Vagina (tissue), 2 donors: Measurements from ENCODE around the gene SOX4. TPM values are rescaled to one million over a fixed set of nuclear protein-coding genes. Genes with fewer than 3 reads are reported as not detected.

Experiments used
- DNase-seq, 2 donors: peaks; one replicate each; pipeline ENCODE4 v3.0.0-alpha.2; 2017; ENCODE audit errors: extremely low spot score in 2 of 2
- H3K27ac ChIP-seq: fragments of 200-600 bp; sonication (generic); one replicate; pipeline ENCODE4 v1.5.1; 2019
- H3K27me3 ChIP-seq: fragments of 200-600 bp; sonication (generic); one replicate; pipeline ENCODE4 v1.5.1; 2019
- H3K36me3 ChIP-seq, 2 donors: fragments of 200-600 bp; sonication (generic); one replicate each; pipeline ENCODE4 v1.5.1; 2017 to 2019
- H3K4me1 ChIP-seq: fragments of 200-600 bp; sonication (generic); one replicate; pipeline ENCODE4 v1.5.1; 2019
- H3K4me3 ChIP-seq, 2 donors: fragments of 200-600 bp; sonication (generic); 1 replicate in 1 of 2; 2 replicates in 1 of 2; pipeline ENCODE4 v1.5.1; 2016 to 2019
- H3K9me3 ChIP-seq: fragments of 200-600 bp; sonication (generic); one replicate; pipeline ENCODE4 v1.5.1; 2019
- CTCF ChIP-seq, 3 experiments: fragments of 450-650 bp in 2 of 3; fragments of 200-600 bp in 1 of 3; sonication (generic) in 1 of 3; IDR thresholded peaks; one replicate each; pipeline ENCODE4 v1.5.1; 2017 to 2019; ENCODE audit warnings: antibody characterized with exemption in 3 of 3, mild to moderate bottlenecking in 2 of 3, moderate library complexity in 2 of 3
- POLR2A ChIP-seq, 2 donors: fragments of 450-650 bp; IDR thresholded peaks; one replicate each; pipeline ENCODE4 v1.6.1; 2017; ENCODE audit warnings: antibody characterized with exemption in 2 of 2, mild to moderate bottlenecking in 2 of 2, moderate library complexity in 2 of 2
- POLR2AphosphoS5 ChIP-seq, 2 donors: sonication (generic); formaldehyde crosslinking; IDR thresholded peaks; one replicate each; pipeline ENCODE4 v1.9.0; 2017; ENCODE audit warnings: antibody characterized with exemption in 2 of 2, mild to moderate bottlenecking in 2 of 2, low read depth in 1 of 2; ENCODE audit not compliant: insufficient read depth in 1 of 2
- intact Hi-C: fragments of 100-400 bp; cut with DNase I; formaldehyde crosslinking; loops from one replicate; pipeline ENCODE4 v1.15.1; 2023
- total RNA-seq: library from RNA; depleted of rRNA; stranded (reverse); fragments of >200 nt; gene quantifications from one replicate; pipeline ENCODE4 v1.2.3, GENCODE V29; 2016

The SOX4 gene
- total RNA-seq, 1 donor from 2014 or later, result 11.5 TPM

GRCh38 chr6:21599051-21599696 is 5.6 kb downstream of the SOX4 start:
- no peak for DNase-seq
- Histone ChIP-seq H3K4me3 (peak overlapping the region in 1 of 2 donors; percentile 40), H3K27me3 (no peaks in the 10 kb centered on the region), H3K27ac (no peak overlapping the region), H3K4me1 (peaks cover 20% of the 10 kb centered on the region), H3K9me3 (no peaks in the 10 kb centered on the region), H3K36me3 (no peaks in the 10 kb centered on the region)
- no peak for TF ChIP-seq CTCF (IDR thresholded peaks at IDR 0.05)
- no peak for TF ChIP-seq POLR2A (IDR thresholded peaks at IDR 0.05)
- no peak for TF ChIP-seq POLR2AphosphoS5 (IDR thresholded peaks at IDR 0.05; ENCODE audit: insufficient read depth in 1 of 2, low read depth in 1 of 2)
- intact Hi-C loops, result loop anchor here (10.0 kb wide), 2 partner anchors 66 to 1044 kb away; no protein-coding TSS in a partner anchor

- peaks cover 20% of the 10 kb centered on the region for H3K4me1 ChIP-seq
- H3K36me3 ChIP-seq, result no peaks in the 10 kb centered on the region
- H3K9me3 ChIP-seq, result no peaks in the 10 kb centered on the region
- DNase-seq, result no peak
- TF ChIP-seq POLR2A (IDR thresholded peaks at IDR 0.05), result no peak
- no peak for TF ChIP-seq CTCF (IDR thresholded peaks at IDR 0.05)
- TF ChIP-seq POLR2AphosphoS5 (IDR thresholded peaks at IDR 0.05; ENCODE audit: insufficient read depth in 1 of 2, low read depth in 1 of 2), result no peak
- H3K4me3 ChIP-seq, result no peak overlapping the region
- intact Hi-C loops, result no loop called here
- H3K27me3 ChIP-seq, result no peaks in the 10 kb centered on the region
- no peak overlapping the region for H3K27ac ChIP-seq
Measured at GRCh38 chr6:21601339-21601923, 7.9 kb downstream of the SOX4 start.

GRCh38 chr6:21601932-21602390 is 8.4 kb downstream of the SOX4 start:
- Histone ChIP-seq H3K4me3 (no peak overlapping the region), H3K4me1 (peaks cover 20% of the 10 kb centered on the region), H3K27me3 (no peaks in the 10 kb centered on the region), H3K27ac (no peak overlapping the region), H3K36me3 (no peaks in the 10 kb centered on the region), H3K9me3 (no peaks in the 10 kb centered on the region)
- TF ChIP-seq POLR2A (IDR thresholded peaks at IDR 0.05), result no peak
- intact Hi-C loops, result no loop called here
- no peak for DNase-seq

- peaks cover 12% of the 10 kb centered on the region for H3K4me1 ChIP-seq
- no peak overlapping the region for H3K4me3 ChIP-seq
- H3K27me3 ChIP-seq, result no peaks in the 10 kb centered on the region
- H3K27ac ChIP-seq, result no peak overlapping the region
- TF ChIP-seq POLR2A (IDR thresholded peaks at IDR 0.05), result no peak
- no peak for TF ChIP-seq POLR2AphosphoS5 (IDR thresholded peaks at IDR 0.05; ENCODE audit: insufficient read depth in 1 of 2, low read depth in 1 of 2)
- TF ChIP-seq CTCF (IDR thresholded peaks at IDR 0.05), result no peak
- DNase-seq, result no peak
- no peaks in the 10 kb centered on the region for H3K36me3 ChIP-seq
- intact Hi-C loops, result no loop called here
- no peaks in the 10 kb centered on the region for H3K9me3 ChIP-seq
Measured at GRCh38 chr6:21603082-21603952, 9.8 kb downstream of the SOX4 start.

GRCh38 chr6:21604081-21604480 is 10.5 kb downstream of the SOX4 start:
- H3K27ac ChIP-seq, result peak overlapping the region; percentile 20
- H3K4me3 ChIP-seq, result no peak overlapping the region
- intact Hi-C loops, result no loop called here
- no peaks in the 10 kb centered on the region for H3K36me3 ChIP-seq
- H3K27me3 ChIP-seq, result no peaks in the 10 kb centered on the region
- peaks cover 4% of the 10 kb centered on the region for H3K4me1 ChIP-seq
- no peaks in the 10 kb centered on the region for H3K9me3 ChIP-seq
- no peak for DNase-seq
- TF ChIP-seq POLR2A (IDR thresholded peaks at IDR 0.05) (no peak), POLR2AphosphoS5 (IDR thresholded peaks at IDR 0.05; ENCODE audit: insufficient read depth in 1 of 2, low read depth in 1 of 2) (no peak), CTCF (IDR thresholded peaks at IDR 0.05) (no peak)
